OCI-LY1 (cell line): Measurements from ENCODE around the gene KRT35.
"Not testable (repeated sequence)": the region's sequence is repeated elsewhere in the genome, so short reads cannot be mapped to it uniquely, and the experiment has no call there.

Experiments used
- H2AFZ ChIP-seq: fragments of 200-600 bp; sonication (generic), shearing (Covaris generic); 2 replicates; pipeline ENCODE4 v1.6.0; 2014; ENCODE audit warnings: antibody characterized with exemption, mild to moderate bottlenecking, low read length
- H3F3A ChIP-seq: fragments of 200-600 bp; sonication (generic), shearing (Covaris generic); 2 replicates; pipeline ENCODE4 v1.6.0; 2014; ENCODE audit warnings: mild to moderate bottlenecking, antibody characterized with exemption, low read length, moderate library complexity; ENCODE audit not compliant: insufficient read depth
- H3K27ac ChIP-seq: fragments of 200-600 bp; sonication (generic); 2 replicates; pipeline ENCODE4 v1.5.1; 2014; ENCODE audit warnings: low read length, mixed run types, mild to moderate bottlenecking, low read depth; ENCODE audit not compliant: poor library complexity, severe bottlenecking
- H3K27me3 ChIP-seq: fragments of 200-600 bp; sonication (generic); 2 replicates; pipeline ENCODE4 v1.6.0; 2014; ENCODE audit warnings: antibody characterized with exemption, mild to moderate bottlenecking, low read length, moderate library complexity; ENCODE audit not compliant: insufficient read depth
- H3K36me3 ChIP-seq: fragments of 200-600 bp; sonication (generic); 2 replicates; pipeline ENCODE4 v1.6.1; 2014; ENCODE audit warnings: mild to moderate bottlenecking, antibody characterized with exemption, low read length, moderate library complexity, mixed read lengths; ENCODE audit not compliant: insufficient read depth
- H3K4me1 ChIP-seq: fragments of 200-600 bp; sonication (generic); 2 replicates; pipeline ENCODE4 v1.5.1; 2014; ENCODE audit warnings: mild to moderate bottlenecking, low read length, moderate library complexity; ENCODE audit not compliant: insufficient read depth, severe bottlenecking
- H3K4me2 ChIP-seq: fragments of 200-600 bp; sonication (generic), shearing (Covaris generic); 2 replicates; pipeline ENCODE4 v1.6.1; 2014; ENCODE audit warnings: low read length
- H3K4me3 ChIP-seq: fragments of 200-600 bp; sonication (generic); 2 replicates; pipeline ENCODE4 v1.5.1; 2014; ENCODE audit warnings: low read length, low read depth, mild to moderate bottlenecking, mixed read lengths; ENCODE audit not compliant: poor library complexity, severe bottlenecking
- H3K79me2 ChIP-seq: fragments of 200-600 bp; shearing (Covaris generic); 2 replicates; pipeline ENCODE4 v1.6.1; 2016; ENCODE audit warnings: mixed run types, low read length, mixed read lengths; ENCODE audit not compliant: insufficient read depth
- H3K9ac ChIP-seq: fragments of 200-600 bp; sonication (generic), shearing (Covaris generic); 2 replicates; pipeline ENCODE4 v1.6.1; 2014; ENCODE audit warnings: mild to moderate bottlenecking, low read length, mixed read lengths
- H3K9me2 ChIP-seq: fragments of 200-600 bp; sonication (generic), shearing (Covaris generic); 2 replicates; pipeline ENCODE4 v1.6.1; 2014; ENCODE audit warnings: low read depth, mild to moderate bottlenecking, low read length, mixed read lengths
- H3K9me3 ChIP-seq: fragments of 200-600 bp; shearing (Covaris generic); 2 replicates; pipeline ENCODE4 v1.6.1; 2014; ENCODE audit warnings: low read length, mixed read lengths
- H4K20me1 ChIP-seq: fragments of 200-600 bp; sonication (generic), shearing (Covaris generic); 2 replicates; pipeline ENCODE4 v1.6.0; 2016; ENCODE audit warnings: mild to moderate bottlenecking, low read length; ENCODE audit not compliant: insufficient read depth
- EZH2 ChIP-seq: fragments of 200-600 bp; sonication (generic), shearing (Covaris generic); IDR thresholded peaks from 2 replicates; pipeline ENCODE4 v1.8.0; 2017; ENCODE audit warnings: borderline replicate concordance, mixed run types, mild to moderate bottlenecking, antibody characterized with exemption, low read length, moderate library complexity, mixed read lengths
- TF ChIP-seq, protein P1 (sequence below): fragments of 200-600 bp; sonication (generic), shearing (Covaris generic); IDR thresholded peaks from 2 replicates; pipeline ENCODE4 v1.5.1; 2017; ENCODE audit warnings: mild to moderate bottlenecking, antibody characterized with exemption, low read length, moderate library complexity, mixed read lengths

The KRT35 gene

GRCh38 chr17:41434415-41434814, 46.5 kb downstream of the KRT35 start:
- Histone ChIP-seq H3K4me2 (no peak overlapping the region), H3K9ac (no peak overlapping the region), H3F3A (no peaks in the 10 kb centered on the region), H3K9me2 (no peaks in the 10 kb centered on the region), H3K27me3 (no peaks in the 10 kb centered on the region), H3K36me3 (no peaks in the 10 kb centered on the region), H3K27ac (no peak overlapping the region), H2AFZ (no peak overlapping the region), H3K4me1 (no peaks in the 10 kb centered on the region), H4K20me1 (no peaks in the 10 kb centered on the region; the same call in 1 of the 2 replicates), H3K4me3 (no peak overlapping the region), H3K9me3 (no peaks in the 10 kb centered on the region), H3K79me2 (no peaks in the 10 kb centered on the region)
- TF ChIP-seq EZH2, result no peak
- TF ChIP-seq, protein P1, sequence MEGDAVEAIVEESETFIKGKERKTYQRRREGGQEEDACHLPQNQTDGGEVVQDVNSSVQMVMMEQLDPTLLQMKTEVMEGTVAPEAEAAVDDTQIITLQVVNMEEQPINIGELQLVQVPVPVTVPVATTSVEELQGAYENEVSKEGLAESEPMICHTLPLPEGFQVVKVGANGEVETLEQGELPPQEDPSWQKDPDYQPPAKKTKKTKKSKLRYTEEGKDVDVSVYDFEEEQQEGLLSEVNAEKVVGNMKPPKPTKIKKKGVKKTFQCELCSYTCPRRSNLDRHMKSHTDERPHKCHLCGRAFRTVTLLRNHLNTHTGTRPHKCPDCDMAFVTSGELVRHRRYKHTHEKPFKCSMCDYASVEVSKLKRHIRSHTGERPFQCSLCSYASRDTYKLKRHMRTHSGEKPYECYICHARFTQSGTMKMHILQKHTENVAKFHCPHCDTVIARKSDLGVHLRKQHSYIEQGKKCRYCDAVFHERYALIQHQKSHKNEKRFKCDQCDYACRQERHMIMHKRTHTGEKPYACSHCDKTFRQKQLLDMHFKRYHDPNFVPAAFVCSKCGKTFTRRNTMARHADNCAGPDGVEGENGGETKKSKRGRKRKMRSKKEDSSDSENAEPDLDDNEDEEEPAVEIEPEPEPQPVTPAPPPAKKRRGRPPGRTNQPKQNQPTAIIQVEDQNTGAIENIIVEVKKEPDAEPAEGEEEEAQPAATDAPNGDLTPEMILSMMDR, result no peak

GRCh38 chr17:41434005-41434404, 46.9 kb downstream of the KRT35 start:
- no peaks in the 10 kb centered on the region for H3K27me3 ChIP-seq
- H3K4me3 ChIP-seq, result no peak overlapping the region
- H3K4me1 ChIP-seq, result no peaks in the 10 kb centered on the region
- H3K4me2 ChIP-seq, result no peak overlapping the region
- no peak overlapping the region for H3K9ac ChIP-seq
- H4K20me1 ChIP-seq, result no peaks in the 10 kb centered on the region; the same call in 1 of the 2 replicates
- no peaks in the 10 kb centered on the region for H3K9me3 ChIP-seq
- no peaks in the 10 kb centered on the region for H3K79me2 ChIP-seq
- H2AFZ ChIP-seq, result no peak overlapping the region
- no peaks in the 10 kb centered on the region for H3F3A ChIP-seq
- TF ChIP-seq, protein P1, result no peak
- TF ChIP-seq EZH2, result no peak
- H3K36me3 ChIP-seq, result no peaks in the 10 kb centered on the region
- H3K27ac ChIP-seq, result no peak overlapping the region
- no peaks in the 10 kb centered on the region for H3K9me2 ChIP-seq

DNA sequence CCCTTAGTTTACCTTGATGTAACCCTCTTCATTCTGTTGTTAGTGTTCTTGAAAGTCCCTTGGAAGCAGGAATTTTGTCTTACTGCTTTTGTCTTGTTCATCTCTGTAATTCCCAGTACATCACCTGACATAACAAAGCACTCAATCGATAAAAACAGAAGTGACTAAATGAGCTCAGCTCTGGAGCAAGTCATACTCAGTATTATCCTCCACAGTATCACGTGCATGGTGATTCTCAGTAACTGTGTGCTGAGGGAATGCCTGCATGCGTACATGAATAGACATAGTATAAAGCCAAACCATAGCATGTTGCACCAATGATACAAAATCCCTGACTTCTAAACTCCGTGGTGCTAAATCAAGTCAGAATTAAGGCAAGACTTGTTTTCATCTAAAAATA, 47.4 kb downstream of the KRT35 start:
- Histone ChIP-seq H3K79me2 (no peaks in the 10 kb centered on the region), H3K4me1 (no peaks in the 10 kb centered on the region), H3K36me3 (no peaks in the 10 kb centered on the region), H3K9ac (no peak overlapping the region), H3K9me2 (no peaks in the 10 kb centered on the region), H3K4me3 (no peak overlapping the region), H4K20me1 (no peaks in the 10 kb centered on the region; the same call in 1 of the 2 replicates), H3K9me3 (no peaks in the 10 kb centered on the region), H3K27me3 (no peaks in the 10 kb centered on the region), H3K4me2 (no peak overlapping the region), H3K27ac (no peak overlapping the region), H2AFZ (no peak overlapping the region), H3F3A (no peaks in the 10 kb centered on the region)
- TF ChIP-seq EZH2, result no peak
- TF ChIP-seq, protein P1, result no peak

- H3K4me3 ChIP-seq, H3K27ac ChIP-seq, H3K9me2 ChIP-seq, H3K9me3 ChIP-seq, H3K4me1 ChIP-seq, H2AFZ ChIP-seq, H3F3A ChIP-seq, H3K27me3 ChIP-seq, H3K9ac ChIP-seq, H3K79me2 ChIP-seq, H4K20me1 ChIP-seq, H3K4me2 ChIP-seq, H3K36me3 ChIP-seq: not testable (repeated sequence)
Measured at GRCh38 chr17:41430376-41430775, 50.6 kb downstream of the KRT35 start.
